ENCODE results near the gene RGL2.

DNA sequence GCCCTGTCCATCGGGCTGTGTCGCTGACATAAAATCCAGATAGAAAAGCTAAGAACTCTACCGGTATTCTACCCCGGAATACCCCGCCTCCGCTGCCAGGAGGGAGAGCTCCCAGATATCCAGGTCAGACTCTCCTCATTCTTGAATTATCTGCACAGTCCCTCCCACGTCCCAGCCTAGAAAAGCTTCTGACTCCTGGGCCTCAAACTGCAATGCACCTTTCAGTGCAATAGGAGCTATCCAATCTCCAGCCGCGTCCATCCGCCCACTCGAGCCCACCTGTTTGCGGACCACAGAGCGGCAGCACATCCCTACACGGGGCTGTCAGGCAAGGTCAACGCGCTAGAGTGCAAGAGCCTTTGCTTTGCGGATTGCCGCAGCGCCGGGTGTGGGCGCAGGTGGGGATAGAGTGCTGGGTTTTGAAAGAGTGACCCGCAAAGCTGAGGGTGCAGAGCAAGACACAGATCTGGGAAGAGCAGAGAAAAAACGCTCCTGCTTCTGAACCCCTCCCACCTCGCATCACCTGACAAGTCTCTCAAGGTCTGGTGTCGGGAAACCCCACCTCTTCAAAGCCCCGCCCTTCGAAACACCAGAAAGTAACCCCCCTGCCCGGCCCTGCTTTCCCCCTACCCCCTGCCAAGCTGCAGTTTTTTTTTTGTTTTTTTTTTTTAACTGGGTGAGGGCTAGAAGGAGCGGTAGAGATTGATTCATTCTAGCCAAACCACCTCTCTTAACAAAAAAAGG lies 13.8 kb upstream of the RGL2 start:
- TF ChIP-seq CEBPB (IDR thresholded peaks at IDR 0.05; ENCODE audit: low read depth, low read length) (no peak), POLR2A (IDR thresholded peaks at IDR 0.05; ENCODE audit: low read depth, low read length) (no peak)
- TF ChIP-seq, protein P1, sequence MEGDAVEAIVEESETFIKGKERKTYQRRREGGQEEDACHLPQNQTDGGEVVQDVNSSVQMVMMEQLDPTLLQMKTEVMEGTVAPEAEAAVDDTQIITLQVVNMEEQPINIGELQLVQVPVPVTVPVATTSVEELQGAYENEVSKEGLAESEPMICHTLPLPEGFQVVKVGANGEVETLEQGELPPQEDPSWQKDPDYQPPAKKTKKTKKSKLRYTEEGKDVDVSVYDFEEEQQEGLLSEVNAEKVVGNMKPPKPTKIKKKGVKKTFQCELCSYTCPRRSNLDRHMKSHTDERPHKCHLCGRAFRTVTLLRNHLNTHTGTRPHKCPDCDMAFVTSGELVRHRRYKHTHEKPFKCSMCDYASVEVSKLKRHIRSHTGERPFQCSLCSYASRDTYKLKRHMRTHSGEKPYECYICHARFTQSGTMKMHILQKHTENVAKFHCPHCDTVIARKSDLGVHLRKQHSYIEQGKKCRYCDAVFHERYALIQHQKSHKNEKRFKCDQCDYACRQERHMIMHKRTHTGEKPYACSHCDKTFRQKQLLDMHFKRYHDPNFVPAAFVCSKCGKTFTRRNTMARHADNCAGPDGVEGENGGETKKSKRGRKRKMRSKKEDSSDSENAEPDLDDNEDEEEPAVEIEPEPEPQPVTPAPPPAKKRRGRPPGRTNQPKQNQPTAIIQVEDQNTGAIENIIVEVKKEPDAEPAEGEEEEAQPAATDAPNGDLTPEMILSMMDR (conservative IDR thresholded peaks at IDR 0.05; ENCODE audit: low read depth, low read length), result 0 out of 2 replicates have a peak, but pooled peaks have one; percentile 4

Data from IMR-90 (cell line).